HG03354 (cell line): Measurements from ENCODE around the gene FARP1.

Experiments used
- ATAC-seq: cut with Tn5 transposase; IDR thresholded peaks from one replicate; pipeline ENCODE4 v1.9.1; 2021; ENCODE audit warnings: mild to moderate bottlenecking; ENCODE audit not compliant: unreplicated experiment, poor library complexity, severe bottlenecking

Gene FARP1

DNA sequence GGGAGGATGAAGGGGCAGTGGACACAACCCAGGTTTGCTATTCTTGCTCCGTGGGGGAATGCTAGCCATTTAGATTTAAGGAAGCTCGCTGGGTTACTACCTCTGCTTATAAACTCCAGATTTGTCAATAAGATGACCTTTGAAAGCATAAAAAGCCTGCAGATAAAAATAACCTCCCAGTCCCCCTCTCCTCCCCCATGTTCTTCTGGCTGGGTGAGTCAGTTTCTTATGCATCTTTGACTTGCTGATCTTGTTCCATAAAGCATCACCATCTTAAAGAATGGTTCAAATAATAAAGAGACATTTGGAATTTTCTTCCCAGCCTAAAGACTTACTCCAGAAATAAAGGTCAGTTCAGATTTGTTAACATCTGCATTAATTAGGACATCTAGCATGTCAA, 152.5 kb downstream of the FARP1 start:
- ATAC-seq = no peak

DNA sequence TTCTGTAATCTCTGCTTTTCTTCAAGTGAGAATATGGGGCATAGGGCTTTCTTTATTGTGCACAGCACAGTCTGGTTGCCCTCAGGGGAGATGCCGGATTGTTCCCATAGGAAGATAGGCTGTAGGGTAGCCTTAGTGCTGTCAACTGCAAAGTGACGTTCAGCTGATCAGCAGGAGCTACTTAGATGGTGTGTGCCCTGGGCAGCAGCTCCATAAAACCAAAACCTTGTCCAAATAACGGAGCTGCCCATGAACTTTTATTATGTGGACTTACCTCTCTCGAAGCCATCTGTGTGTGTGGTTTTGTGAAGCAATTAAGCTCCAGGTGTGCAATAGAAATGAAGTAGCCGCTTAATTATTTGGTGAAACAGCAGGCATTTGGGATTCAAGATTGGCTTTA, 154.2 kb downstream of the FARP1 start:
- ATAC-seq = no peak

DNA sequence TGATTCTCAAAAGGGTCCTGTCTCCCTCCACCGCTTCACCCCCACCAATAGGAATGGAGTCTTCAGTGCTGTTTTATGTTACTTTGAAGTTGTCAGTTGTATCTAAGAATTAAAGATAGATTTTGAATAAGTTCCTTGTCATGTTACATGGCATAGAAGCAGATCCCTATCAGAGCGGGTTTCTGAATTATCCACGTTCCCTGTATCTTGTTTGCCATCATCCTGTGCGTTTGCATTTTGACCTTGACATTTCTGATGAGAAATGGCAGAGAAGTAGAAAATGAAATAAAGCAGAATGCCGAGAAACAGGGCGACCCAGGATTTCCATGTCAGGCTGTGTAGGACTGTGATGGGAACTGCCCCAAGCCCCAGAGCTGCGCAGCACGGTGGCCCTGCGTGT, 154.9 kb downstream of the FARP1 start:
- ATAC-seq = no peak

DNA sequence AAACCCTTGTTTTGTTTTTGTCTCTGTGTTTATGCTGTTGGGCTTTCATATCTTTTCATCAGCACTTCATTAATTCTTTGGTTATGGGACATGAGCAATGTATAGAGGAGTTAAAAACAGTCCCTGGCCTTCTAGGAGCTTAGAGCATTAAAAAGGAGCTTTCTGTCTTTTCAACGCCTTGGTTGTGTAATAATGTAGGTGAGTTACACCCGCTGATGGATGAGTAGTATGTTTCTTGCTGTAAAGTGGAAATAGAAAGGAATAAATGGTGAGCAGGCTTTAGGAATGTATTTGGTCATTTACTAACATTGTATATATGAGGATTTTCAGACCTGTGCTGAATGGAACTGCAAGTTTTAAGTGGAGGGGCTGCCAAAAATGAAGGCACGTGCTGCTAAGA, 155.7 kb downstream of the FARP1 start:
- ATAC-seq = no peak

DNA sequence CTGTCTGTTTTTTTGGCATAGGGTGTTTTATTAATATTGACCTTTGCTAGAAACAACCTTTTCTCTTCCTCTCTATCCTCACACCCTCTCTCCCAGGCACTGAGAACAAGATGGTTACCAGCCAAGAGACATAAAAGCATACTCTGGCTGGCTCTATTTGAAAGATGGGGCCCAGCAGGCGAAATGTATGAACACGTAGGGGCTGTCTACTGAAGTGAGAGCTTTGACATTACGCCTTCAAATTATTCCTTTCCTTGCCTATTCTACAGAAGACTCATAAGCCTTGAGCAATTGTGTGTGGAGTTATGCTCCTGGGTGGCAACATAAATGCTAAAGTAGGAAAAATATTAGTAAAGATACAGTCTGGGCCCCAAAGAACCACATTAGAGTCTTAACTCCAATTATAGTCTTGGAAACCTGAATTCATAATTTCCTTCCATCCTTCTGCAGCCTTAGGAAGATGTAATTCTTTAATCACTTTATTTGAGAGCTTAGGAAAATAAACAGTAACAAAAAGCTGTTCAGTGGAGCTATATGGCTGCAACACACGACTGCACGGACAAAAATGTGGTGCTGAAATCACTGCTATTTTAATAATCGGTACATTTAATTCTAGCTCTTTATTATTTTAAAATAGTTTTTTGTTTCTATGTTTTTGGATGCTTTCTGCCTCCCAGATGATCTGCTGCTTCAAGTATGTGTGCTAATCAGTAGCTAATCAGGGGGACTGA, 156.5 kb downstream of the FARP1 start:
- no peak for ATAC-seq

DNA sequence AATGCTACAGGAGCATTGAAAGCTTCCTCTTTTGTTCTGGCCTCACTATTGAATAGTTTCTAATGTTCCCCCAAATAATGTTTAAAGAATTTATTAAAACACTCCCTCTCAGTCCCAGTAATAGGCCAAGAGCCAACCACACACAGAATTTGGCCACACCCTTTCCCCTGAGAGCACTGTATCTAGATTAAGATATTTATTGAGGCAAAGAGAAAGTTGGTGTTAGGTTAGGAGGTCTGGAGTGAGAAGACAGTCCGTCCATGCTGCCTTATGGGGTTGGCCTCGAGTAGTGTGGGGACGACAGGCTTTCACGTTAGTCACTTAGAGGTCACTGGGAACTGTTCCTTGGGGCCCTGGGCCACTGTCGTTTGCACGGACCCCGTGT, 157.1 kb downstream of the FARP1 start:
- ATAC-seq = no peak

DNA sequence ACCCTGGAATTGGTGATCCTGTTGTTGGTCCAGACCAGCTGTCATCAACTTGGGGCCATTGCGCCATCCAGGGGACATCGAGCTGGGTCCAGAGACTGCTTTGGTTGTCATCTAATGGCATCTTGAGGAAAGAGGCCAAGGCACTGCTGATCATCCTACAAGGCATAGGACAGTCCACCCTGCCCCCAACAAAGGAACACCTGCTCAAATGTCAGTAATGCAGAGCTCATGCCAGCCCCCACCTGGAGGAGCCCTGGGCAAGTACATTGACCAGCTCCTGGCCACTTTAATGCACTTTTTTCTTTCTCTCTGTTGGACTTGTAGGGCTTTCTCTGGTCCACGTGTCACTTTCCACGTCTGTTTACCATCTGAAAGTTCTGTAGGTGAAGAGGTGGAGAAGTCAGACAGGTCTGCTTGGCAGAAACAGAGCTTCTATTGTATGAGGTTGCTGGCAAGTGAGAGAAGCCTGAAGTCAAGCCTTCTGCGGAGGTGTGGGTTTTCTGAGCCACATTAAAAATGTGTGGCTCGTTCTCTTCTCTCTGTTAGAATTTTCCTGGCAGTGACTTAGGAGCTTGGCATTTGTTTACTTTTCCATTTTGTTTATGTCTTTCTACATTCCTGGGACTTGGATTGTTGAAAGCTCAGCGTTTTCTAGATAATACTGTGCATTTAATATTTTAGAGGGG, 158.2 kb downstream of the FARP1 start:
- no peak for ATAC-seq

DNA sequence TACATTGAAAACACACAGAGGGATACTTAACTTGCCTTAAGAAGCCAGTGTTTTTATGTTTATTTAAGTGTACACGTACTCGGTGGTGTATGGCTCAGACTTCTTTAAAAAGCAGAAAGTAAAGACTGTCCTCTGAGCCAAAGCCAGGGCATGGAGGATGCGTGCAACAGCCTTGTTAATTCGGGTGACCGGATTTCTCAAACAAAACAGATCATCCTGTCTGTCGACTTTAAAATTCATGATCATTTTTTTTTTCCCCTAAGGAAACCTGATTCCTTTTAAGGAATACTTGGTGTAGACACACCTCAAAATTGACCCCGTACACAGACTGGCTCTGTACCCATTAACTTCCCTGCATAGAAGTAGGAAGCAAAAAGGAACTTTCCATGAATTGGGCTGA, 158.8 kb downstream of the FARP1 start:
- ATAC-seq = no peak

DNA sequence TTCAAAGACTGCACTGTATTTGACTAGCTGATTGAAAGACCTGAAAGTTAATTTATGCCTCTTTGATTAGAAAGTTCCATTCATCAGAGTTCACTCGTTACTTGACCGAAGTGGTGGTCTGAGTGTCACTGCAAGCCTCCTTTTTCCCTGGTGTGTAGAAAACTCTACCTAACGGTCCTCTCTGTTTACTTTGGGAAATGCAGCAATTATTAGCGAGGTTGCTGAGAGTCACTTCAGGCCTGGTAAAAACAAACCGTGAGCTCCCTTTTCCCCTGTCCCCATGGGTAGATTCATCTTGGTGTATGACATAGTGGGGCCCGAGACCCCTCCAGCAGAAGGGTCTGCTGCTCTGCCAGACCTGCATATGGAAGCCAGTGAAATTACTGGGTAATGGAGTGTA, 161.0 kb downstream of the FARP1 start:
- ATAC-seq = no peak

DNA sequence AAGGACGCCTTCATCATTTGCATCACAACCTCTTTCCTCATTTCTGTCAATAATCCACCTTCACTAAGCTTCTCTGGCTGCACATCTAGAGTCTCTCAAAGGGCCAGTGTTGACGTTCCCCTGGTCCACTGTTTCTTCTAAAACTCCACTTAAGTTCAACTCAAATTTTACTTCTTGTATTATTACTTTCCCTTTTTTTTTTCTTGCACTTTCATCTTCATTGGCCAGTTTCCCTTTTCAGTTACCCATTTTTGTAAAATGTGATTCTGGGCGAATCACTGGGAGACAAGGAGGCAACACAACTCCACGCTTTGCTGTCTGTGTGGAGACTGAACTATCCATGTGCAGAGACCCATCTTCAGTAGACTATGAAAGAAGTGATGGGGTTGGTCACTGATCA, 162.8 kb downstream of the FARP1 start:
- no peak for ATAC-seq

DNA sequence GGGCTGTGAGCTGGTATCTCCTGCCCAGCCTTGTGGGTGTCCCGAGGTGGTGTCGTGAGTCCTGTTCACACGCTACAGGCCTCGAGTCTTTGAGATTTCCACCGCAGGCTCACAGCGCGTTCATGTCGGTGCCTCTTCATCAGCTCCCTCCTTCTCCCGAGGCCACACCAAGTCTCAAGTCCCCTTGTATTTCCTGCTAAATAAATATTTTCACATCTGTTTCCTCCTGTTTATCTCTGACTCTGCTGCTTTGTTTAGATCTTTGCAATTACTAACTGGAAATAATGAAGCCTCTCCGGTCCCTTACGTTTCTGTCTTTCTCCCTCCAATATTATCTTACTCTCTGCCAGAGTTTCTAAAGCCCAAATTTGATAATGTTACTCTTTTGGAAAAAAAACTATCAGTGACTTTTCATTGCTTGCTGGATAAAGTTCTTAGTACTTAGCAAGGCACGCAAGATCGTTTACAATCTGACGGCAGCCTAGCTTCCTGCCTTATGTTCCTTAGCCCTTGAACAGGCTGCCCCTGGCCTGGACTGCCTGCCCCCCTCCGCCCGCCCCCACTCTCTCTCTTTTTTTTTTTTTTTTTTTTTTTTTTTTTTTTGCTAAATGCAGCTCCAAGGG, 164.7 kb downstream of the FARP1 start:
- no peak for ATAC-seq

DNA sequence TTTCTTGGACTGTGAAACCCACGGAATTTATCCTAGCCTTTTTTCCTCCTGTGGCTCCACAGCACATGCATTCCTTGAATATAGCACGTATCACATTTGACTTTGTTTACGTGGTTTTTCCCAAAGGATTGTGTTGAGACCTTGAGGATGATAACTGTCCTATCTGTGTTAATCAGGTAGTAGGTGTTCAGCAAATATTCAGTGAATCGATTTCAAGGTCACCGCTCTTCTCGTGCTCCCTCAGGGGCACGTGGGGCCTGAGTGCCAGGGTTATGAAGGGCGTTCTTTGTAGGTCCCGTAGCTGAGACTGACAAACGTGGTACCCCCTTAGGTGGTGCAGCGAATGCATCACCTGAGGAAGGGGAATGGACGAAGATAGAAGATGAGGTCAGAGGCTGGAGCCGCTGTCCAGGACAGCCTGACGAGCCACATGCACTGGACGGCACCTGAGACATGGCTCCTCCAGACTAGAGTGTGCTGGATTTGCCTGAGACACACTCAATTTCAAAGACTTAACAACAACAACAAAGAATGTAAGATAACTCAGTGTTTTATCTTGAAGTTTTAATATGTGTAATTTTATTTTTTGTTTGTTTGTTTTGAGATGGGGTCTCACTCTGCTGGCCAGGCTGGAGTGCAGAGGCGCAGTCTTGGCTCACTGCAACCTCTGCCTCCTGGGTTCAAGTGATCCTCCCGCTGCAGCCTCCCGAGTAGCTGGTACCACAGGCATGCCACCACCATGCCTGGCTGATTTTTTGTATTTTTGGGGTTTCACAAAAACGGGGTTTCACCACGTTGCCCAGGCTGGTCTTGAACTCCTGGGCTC, 165.4 kb downstream of the FARP1 start:
- no peak for ATAC-seq

DNA sequence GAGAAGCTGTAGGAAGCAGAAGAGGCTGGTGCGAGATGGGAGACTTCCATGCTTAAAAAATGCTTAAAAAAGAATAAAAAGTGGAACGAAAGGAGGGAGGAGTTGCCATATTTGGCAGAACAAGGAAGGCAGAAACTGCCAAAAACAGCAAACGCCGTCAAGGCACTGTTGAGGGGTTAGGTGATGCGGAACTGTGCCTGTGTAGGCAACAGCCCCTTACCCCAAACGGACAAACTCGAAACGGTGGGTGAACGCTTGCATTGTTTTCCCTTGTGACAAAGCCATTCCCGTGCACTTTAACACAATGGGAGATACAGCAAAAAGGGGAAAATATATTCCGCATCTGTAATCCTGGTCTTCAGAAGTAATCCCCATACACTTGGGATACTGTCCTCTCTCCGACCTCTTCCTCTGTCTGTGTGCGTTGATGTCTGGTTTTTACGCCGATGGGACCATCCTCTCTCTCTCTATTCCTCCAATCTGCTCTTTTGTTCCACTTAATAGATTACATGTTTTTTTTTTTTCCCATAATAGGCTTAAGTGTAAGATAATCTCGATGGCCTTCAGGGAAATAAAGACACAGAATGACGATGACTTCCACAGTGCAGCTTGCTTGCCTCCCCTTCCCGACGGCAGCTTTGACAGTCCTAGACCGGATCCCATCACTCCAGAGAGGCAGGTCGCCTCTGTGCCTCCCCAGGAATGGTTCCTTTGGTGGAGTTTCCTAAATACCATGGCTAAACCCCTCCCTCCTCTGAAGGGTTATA, 166.9 kb downstream of the FARP1 start:
- no peak for ATAC-seq

DNA sequence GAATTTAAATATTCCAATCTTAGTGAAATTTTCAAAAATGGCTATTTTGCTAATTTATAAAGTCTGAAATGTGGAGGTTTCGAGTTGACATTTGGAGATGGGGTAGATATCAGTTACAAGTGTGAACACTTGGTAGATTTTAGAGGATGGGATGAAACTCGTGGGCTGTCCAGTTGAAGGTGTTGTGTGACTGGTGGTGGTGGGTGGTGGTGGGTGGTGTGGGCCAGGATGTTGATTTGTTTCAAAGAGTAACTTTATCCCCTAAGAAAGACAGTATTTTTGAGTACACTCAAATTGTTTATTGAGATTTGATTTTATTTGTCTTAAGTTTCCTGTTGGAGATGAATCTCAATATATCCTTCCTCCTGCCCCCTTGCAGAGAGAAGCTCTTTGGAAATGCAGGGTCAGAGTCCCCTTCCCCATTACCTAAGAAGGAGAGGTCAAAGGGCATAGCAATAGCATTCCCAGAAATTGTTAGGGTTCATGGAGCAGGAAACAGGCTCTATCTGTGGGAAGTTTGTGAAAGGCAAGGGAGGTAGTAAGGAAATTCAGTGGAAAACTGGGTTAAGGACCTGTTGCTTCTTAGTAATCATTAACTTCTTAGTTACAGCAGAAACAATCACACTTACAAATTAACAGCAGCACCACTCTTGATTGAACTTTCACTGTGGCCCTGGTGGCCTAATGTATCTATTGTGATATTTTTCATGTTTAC, 167.7 kb downstream of the FARP1 start:
- ATAC-seq = no peak

DNA sequence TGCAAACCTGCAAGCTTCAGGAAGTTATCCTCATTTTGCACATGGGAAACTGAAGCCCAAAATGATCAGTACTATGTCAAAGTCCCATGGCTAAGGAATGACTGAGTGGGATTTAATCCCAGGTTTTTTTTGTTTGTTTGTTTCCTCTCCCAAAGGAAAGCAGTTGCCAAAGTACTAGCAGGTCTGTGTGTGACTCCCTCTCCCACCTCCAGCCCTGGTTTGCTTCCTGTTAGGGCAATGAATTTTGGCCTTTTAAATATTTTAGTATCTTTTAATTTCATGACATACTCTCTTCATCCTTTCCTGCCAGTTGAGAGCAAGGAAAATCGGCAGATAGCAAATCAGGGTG, 168.3 kb downstream of the FARP1 start:
- ATAC-seq = no peak

DNA sequence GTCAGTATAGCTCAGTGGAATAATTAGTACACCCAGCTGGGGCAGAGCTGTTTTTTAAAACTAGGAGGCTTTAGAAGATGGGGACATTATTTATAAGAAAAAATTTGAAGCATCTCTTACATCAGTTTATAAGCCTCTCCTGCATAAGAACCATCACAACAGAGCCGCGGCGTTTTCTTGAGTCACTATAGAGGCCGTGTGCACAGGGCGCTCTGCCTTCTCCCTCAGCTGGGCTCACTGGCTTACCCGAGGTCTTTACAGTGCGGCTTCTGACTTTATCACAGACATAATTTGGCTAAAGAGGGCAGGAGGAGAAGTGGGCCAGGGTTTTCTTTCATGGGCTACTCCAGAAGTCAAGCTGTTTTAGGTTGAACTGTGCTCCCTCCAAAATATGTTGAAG, 169.7 kb downstream of the FARP1 start:
- ATAC-seq = no peak

DNA sequence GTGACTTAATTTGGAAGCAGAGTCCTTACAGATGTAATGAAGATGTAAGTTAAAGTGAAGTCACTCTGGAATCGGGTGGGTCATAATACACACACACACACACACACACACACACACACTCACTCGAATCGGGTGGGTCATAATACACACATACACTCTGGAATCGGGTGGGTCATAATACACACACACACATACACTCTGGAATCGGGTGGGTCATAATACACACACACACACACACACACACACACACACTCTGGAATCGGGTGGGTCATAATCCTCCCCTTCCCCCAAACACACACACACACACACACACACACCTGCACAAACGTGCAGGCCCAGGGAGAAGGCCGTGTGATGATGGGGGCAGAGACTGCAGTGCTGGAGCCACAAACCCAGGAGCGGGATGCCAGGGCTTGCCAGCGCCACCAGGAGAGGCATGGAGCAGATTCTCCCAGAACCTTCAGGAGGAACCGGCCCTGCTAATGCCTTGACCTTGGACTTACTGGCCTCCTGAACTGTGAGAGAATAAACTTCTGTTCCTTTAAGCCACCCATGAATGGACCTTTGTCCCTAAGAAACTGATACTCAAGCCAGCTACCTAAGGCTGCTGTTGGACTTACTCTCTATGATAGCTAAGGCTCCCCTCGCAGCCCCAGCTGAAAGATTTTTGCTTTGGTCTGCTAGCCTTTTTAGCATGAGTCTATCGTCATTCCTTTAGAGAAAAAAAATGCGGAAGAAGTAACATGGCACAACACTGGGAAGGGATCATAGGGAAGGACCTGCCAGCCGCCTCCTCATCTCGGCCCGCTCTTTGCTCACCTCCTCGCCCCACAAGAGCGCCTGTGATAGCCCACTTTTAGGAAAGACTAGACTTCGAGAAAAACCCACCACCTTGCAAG, 170.4 kb downstream of the FARP1 start:
- ATAC-seq = no peak

DNA sequence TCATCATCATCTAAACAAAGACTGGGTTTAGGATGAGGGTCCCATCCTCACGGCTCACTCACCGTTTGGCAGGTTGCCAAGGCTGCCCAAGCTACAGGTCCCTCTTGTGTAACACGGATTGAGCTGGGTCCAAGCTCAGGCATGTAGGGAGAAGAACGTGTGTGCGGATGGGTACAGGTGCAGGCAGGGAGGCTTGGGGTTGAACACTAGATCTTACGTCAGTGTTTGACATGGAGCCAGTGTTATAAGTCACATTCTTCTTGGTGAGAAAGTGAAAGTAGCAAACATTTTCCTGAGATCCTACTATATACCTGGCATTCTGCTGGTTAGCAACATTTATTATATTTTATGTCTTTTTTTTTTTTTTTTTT, 171.0 kb downstream of the FARP1 start:
- ATAC-seq = no peak
